ENCODE data around the gene BSX.
A peak's percentile ranks its signal among the peaks of the same experiment; 100 is the strongest.

BSX gene

GRCh38 chr11:122981388-122982264, at the start of gene BSX:
Gene BSX (minus strand): TSS chr11:122981834. CDS start chr11:122981671, 163 bp downstream.
- DNase-seq = peak in 1 of 2 experiments; percentile 42

- no peak for DNase-seq
Observed at GRCh38 chr11:123030517-123030916, 48.9 kb upstream of the BSX start.

GRCh38 chr11:123020968-123021367, 39.3 kb upstream of the BSX start:
- peak; percentile 57 to 91 for DNase-seq

DNA sequence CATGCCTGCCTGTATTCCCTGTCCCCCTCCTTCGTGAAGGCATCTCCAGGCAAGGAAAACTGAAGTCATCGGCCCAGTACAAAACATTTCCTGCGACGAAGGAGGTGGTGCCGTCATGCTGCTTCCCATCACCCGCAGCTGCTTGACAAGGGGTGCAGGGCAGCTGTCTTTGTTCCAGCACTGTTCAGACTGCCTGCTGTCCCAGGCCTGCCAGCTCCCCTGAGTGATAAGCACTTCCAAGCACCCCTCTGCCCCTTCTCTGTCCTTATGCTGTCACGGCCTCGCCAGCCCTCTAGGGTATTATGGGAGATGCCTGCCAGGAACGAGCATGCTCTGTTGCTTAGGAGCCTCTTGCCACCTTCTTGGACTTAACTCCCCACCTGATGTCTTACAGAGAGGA, 37.1 kb upstream of the BSX start:
- no peak for DNase-seq

- DNase-seq = no peak
Observed at GRCh38 chr11:123011510-123011909, 29.9 kb upstream of the BSX start.

GRCh38 chr11:123006860-123007542, 25.4 kb upstream of the BSX start:
- peak; percentile 62 to 78 for DNase-seq

- no peak for DNase-seq
Observed at GRCh38 chr11:123000721-123001120, 19.1 kb upstream of the BSX start.

DNA sequence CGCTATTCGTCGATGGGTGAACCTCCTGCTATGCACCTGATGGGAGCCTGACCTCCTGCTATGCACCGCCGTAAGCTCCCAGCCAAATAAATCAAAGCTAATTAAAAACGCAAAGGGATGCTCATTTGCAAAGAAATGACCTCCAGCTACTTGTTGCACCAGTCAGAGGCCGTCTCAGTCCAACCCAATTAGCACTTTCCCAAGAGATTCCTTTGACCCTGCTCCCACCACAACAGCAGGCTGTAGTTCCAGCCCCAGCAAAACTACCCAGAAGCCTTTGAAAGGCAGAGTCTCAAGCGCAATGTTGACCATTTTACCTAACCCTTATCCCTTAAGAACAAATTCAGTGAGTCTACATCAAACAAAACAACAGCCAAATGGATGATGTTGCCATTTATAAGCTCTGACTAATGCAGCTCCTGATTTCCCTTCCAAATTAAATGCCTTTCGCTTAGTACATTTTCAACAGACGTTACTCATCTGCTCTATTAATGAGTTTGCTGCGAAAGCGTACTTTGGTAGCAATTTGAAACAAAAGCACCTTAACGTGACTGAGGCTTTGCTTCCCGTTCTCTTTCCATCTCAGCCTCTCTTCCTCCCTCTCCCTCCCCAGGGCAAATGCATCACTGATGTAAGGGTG, 17.2 kb upstream of the BSX start:
- peak; percentile 59 to 76 for DNase-seq

GRCh38 chr11:122995526-122995925, 13.9 kb upstream of the BSX start:
- DNase-seq = peak in 1 of 2 experiments; percentile 17

DNA sequence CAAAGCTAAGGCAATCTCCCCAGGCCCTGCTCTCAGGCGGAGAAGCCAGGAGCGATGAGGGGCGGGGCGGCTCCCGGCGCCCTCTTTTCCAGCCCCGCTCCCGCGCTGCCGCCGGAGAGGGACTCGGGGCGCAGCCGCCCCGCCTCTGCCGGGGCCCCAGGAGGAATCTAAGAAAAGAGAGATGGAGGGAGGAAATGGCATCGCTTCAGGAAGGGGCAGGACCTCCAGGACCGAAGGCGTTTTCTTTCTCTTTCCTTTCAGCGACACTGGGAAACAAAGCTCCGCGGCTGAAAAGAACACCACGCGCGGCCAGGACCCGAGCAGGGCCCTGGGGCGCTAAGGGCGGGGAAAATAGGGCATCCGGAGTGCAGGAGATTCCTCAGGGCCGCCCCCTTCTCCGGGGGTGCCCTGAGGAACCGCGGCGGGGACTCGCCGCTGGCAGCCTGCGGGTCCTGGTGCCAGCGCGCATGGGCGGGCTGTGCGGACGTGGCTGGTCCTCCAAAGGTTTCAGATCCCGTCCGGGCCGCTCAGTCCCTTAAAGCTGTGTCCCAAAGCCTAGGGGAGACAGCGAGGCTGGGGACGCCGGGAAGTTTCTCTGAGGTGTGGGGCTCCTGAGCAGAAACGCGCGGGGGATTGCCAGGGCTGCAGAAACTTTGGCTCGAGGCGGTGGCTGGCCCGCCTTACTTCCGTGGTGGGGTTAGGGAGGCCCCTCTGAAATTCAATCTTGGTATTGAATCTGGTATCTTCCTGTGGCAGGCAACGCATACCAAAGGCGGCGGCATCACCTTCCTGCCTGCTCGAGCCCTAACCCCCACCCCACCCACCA, 2.8 kb upstream of the BSX start:
- DNase-seq = peak; percentile 35 to 89

GRCh38 chr11:122983438-122984185, 2.0 kb upstream of the BSX start:
- peak in 1 of 2 experiments; percentile 52 for DNase-seq

GRCh38 chr11:122979815-122980595, 1.6 kb downstream of the BSX start:
- peak in 1 of 2 experiments; percentile 23 for DNase-seq

DNA sequence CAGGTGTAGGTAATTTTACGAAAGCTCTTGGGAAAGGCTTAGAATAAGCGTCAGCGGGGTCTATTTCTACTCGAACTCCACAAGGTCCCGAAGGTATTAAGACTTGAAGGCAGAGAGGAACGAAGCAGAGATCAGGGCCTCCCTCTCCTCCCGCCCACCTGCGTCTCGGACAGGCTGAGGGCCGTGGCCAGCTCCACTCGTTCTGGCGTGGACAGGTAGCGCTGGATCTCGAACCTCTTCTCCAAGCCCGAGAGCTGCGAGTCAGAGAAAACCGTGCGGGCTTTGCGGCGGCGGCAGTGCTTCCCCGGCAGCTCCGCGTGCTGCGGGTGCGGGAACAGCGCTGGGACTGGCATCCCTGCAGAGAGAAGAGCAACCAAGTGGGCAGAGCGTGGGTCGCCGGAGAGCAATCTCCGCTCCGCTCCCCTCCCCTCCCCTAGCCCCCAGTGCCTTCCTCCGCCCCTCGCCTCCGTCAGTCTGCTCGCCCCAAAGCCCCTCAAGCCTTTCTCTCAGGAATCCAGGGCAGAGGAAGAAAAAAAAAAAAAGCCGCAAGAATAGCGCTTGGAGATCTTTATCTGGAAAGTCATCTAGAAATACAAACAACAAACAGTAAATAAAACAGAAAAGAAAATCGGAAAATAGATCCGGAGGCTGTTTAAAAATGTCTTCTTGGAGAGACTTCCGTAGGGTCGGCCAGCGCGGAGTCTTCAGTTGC, 2.4 kb downstream of the BSX start:
- peak in 1 of 2 experiments; percentile 61 for DNase-seq

DNA sequence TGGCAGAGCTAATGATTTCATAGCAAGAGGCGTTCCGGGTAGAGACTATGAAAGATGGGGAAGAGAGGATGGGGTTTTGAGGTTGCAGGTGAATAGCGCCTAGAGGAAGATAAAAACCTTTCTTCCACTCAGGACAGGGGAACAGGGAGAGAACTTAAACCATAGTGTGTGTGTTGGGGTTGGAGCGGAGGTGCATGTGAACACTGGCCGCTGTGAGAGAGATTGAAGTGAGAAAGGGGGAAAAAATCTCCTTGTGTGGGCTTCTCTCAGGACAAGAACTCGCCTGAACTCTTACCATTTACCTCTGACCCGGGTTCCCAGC, 3.4 kb downstream of the BSX start:
- DNase-seq = peak in 1 of 2 experiments; percentile 42

- peak in 1 of 2 experiments; percentile 86 for DNase-seq
Observed at GRCh38 chr11:122977470-122978298, 4.0 kb downstream of the BSX start.

DNA sequence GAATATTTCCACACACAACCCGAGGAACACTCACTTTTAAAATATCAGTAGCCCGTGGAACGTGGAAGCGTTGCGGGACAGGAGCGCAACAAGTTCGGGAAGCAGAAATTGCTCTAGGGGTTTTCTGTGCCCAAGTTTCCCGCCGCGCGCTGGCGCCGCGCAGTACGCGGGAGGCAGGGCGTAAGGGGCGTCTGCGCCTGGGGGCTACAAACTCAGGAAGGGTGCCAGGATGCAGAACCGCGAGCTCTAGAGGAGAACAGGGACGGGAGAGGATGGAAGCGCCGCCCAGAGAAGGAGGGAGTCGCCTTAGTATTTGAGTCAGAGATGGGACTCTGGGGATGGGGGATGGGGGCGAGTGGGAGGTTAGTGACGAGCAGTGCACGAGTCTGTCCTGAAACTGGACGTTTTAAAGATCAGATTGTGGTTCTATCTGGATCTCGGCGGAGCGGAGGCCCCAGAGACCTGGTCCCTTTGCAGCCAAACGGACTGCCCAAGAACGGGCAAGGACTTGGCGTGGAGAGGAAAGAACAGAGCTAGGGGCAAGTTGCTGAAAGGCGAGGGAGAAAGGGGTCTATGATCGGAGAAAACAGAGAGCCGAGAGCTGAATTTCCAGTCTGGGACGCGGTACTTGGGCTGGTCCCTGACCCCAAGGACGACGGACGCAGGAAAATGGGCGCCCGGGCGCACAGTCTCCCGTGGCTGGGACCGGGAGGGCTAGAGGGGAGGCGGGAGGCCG, 4.7 kb downstream of the BSX start:
- DNase-seq = peak; percentile 66 to 81

DNA sequence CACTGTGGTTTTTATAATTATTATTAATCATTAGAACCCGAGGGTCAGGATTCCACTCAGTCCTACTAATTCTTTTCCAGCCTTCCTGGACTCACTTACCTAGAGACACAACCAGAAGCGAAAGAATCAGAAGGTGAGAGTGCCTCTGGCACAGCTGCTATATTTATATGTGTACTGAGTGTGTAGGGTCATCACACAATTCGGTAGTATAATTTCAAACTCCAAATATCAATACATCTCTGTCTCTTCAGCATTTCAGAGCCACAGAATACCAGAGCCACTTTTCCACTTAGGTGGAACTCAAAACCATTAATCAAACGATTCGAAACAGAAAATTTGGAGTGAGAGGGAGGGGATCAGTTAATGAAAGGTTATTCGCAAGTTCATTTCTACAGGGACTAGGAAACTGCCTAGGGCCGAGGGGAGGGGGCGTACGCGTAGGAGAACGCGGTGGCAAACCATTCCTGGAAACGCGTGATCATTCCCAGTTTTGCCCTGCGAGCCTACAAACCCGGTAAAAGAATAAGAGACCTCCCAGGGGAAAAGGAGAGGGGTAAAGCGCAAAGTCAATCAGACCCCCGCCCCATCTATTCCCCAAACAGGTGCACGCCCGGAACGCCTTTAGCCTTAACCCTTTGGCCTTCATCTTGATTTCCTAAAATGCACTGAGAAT, 5.4 kb downstream of the BSX start:
- peak in 1 of 2 experiments; percentile 50 for DNase-seq

DNA sequence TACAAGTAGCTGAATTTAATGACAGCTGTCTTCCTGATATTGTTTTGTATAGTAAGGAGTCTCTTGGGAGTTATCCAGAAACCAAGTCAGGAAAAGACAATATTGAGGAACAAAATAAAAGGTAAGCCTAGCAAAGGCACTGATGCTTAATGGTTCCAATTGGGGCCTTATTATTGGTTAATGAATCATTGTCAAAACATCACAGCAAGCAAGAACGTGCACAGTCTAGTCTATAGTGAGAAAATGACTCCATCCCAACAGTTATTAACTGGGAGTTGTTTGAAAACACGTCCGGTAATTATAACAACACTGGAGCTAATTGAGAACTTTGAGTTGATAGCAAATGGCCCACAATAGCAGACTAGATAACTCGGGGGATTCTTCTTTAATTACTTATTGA, 17.7 kb downstream of the BSX start:
- DNase-seq = no peak
